H54 (cell line): ENCODE results near the gene OR2H1.

Experiments used
- DNase-seq: peaks from one replicate; pipeline ENCODE4 v3.0.0; 2011; ENCODE audit warnings: low spot score, mixed read lengths; ENCODE audit not compliant: insufficient read length
- FAIRE-seq: peaks from 3 replicates; lab custom pipeline; 2011; peaks lifted over from hg19 to GRCh38; lab: Jason Lieb, UNC
- POLR2A ChIP-seq: IDR thresholded peaks from 2 replicates; pipeline ENCODE4 v1.6.1; 2011; ENCODE audit warnings: low read depth, mild to moderate bottlenecking, low read length

OR2H1 gene

GRCh38 chr6:29465279-29465678 lies 8.3 kb downstream of the OR2H1 start:
- FAIRE-seq (no peak), DNase-seq (no peak)
- no peak for TF ChIP-seq POLR2A

- no peak for FAIRE-seq
- no peak for TF ChIP-seq POLR2A
- DNase-seq, result no peak
Measured at GRCh38 chr6:29465801-29466200, 8.8 kb downstream of the OR2H1 start.

DNA sequence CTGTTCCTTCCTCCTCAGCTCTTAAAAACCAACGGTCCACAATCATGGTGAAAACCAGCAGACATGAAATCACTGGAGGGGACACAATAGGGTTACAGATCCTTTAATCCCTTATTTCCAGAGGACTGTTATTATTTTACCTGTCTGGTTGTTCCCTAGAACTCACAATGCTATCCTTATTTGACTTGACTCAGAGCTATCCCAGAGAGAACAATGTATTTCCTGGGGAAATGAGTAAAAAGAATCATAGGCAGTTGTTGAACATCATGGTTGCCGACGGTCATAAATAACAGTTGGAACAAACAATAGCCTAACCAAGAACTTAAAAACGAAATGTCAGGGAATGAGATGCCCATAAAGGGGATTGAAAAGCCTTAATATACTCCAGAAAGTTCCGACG lies 9.3 kb downstream of the OR2H1 start:
- TF ChIP-seq POLR2A, result no peak
- no peak for FAIRE-seq
- DNase-seq, result no peak

GRCh38 chr6:29474996-29475395 lies 18.0 kb downstream of the OR2H1 start:
- FAIRE-seq (no peak), DNase-seq (no peak)
- no peak for TF ChIP-seq POLR2A

GRCh38 chr6:29477923-29478450 lies 21.0 kb downstream of the OR2H1 start:
- no peak for TF ChIP-seq POLR2A
- no peak for FAIRE-seq
- no peak for DNase-seq

DNA sequence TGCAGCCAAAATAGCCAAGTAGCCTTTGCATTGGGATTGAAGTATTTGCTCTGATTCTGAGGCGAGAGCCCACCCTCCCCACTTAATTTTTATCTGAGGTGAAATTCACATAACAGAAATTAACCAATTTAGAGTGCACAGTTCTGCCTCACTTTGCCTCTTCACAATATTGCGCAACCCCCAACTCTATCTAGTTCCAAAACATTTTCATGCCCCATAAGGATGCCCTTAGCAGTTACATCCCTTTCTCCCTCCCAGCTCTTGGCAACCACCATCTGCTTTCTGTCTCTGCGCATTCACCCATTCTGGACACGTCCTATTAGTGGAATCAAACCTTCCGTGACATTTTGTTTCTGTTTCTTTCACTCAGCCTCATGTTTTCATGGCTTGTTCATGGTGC lies 21.8 kb downstream of the OR2H1 start:
- no peak for DNase-seq

GRCh38 chr6:29479560-29479959 lies 22.6 kb downstream of the OR2H1 start:
- DNase-seq, result no peak
- FAIRE-seq, result no peak
- no peak for TF ChIP-seq POLR2A

More for the DNA sequence above, 21.8 kb downstream of the OR2H1 start:
- no peak for FAIRE-seq
- TF ChIP-seq POLR2A, result no peak

- FAIRE-seq (no peak), DNase-seq (no peak)
- TF ChIP-seq POLR2A, result no peak
Measured at GRCh38 chr6:29483186-29483585, 26.2 kb downstream of the OR2H1 start.

DNA sequence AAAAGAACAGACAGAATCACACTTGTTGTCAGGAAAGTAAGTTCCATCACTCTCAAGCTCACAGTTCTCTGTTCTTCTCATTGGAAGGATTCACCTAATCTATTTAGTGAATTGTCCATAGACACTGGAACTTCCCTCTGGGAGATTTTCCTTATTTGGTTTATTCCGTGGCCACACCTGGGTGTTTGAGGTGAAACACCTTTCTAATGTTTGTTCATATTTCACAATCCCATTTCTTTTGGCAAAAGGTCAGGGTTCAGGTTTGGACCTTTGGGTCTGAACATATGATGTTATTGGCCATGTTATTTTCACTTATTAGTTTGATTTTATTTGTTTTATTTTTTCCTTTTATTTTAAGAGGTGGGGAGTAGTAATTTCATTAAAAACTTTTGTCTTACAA lies 26.8 kb downstream of the OR2H1 start:
- no peak for TF ChIP-seq POLR2A
- FAIRE-seq, result no peak
- no peak for DNase-seq

DNA sequence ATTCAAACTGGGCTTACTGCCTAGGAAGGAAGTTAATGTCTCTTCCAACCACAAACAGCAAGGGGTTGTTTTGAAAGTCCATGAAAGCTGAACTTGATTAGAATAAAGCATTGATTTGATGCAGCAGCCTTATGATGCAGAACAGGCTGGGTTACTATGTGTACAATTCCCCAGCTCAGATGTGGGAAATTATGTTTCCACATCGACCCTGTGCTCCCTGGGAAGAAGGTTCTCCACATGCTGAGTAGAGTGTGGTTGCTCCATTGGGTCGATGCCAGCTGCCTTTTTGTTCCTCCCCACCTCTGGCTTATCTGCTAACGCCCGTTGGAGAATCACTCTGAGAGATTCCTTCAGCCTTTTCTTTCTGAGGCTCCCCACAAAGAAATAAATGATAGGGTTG lies 29.6 kb downstream of the OR2H1 start:
- no peak for FAIRE-seq
- no peak for DNase-seq
- no peak for TF ChIP-seq POLR2A

DNA sequence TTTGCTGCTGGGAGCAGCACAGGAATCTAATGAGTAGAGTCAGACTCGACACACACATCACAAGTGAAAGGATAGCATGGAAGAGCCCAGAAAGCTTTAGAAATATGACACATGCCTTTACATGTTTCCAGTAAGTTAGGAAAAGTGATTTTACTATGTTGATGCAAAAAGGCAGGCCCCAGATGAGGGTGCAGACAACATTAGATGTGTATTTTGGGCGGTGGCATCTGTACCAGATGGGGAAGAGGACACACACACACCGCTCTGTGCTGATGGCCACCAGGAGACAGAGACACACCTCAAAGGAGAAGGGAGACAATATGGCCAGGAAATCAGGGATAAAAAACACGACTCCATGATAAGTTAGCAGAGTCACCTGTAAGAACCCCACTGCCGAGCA lies 30.2 kb downstream of the OR2H1 start:
- no peak for TF ChIP-seq POLR2A
- FAIRE-seq (no peak), DNase-seq (no peak)

GRCh38 chr6:29487660-29488059 lies 30.7 kb downstream of the OR2H1 start, which contains the start of gene MAS1L:
MAS1L (minus strand) TSS chr6:29487956; CDS start chr6:29487902, 54 bp downstream.
- no peak for TF ChIP-seq POLR2A
- FAIRE-seq, result no peak

GRCh38 chr6:29488874-29489273 lies 31.9 kb downstream of the OR2H1 start:
- TF ChIP-seq POLR2A, result no peak
- no peak for DNase-seq
- no peak for FAIRE-seq

More at GRCh38 chr6:29487660-29488059, 30.7 kb downstream of the OR2H1 start, which contains the start of gene MAS1L:
- no peak for DNase-seq

- TF ChIP-seq POLR2A, result no peak
- DNase-seq (no peak), FAIRE-seq (no peak)
Measured at GRCh38 chr6:29489286-29489685, 32.3 kb downstream of the OR2H1 start.

GRCh38 chr6:29490055-29490454 lies 33.1 kb downstream of the OR2H1 start:
- DNase-seq (no peak), FAIRE-seq (no peak)
- no peak for TF ChIP-seq POLR2A
